ENCODE data around the gene ZBTB17.
A peak's percentile ranks its signal among the peaks of the same experiment; 100 is the strongest.

ZBTB17 gene

GRCh38 chr1:15892857-15893599 lies 82.9 kb downstream of the ZBTB17 start:
- DNase-seq: peak; percentile 68
